CD14-positive monocyte (primary cell): ENCODE results near the gene UGT1A6. TPM values are rescaled to one million over a fixed set of nuclear protein-coding genes. Genes with fewer than 3 reads are reported as not detected.
"Not testable (repeated sequence)": the region's sequence is repeated elsewhere in the genome, so short reads cannot be mapped to it uniquely, and the experiment has no call there.

Experiments
- DNase-seq, 3 donors: peaks; one replicate each; pipeline ENCODE4 v3.0.0-alpha.2; 2011 to 2022
- H2AFZ ChIP-seq: 2 replicates; pipeline ENCODE4 v1.6.0; 2012; ENCODE audit warnings: mild to moderate bottlenecking, low read depth, low read length, inconsistent platforms; ENCODE audit not compliant: insufficient read depth, poor library complexity, severe bottlenecking
- H3K27ac ChIP-seq, 2 donors: 1 replicate in 1 of 2; 2 replicates in 1 of 2; pipeline ENCODE4 v1.5.1; 2012 to 2013; ENCODE audit warnings: low read length in 2 of 2, control low read depth in 1 of 2, inconsistent platforms in 1 of 2, low read depth in 1 of 2, mild to moderate bottlenecking in 1 of 2
- H3K27me3 ChIP-seq, 2 donors: one replicate each; pipeline versions ENCODE4 v1.6.0 to v1.6.1; 2011 to 2013; ENCODE audit warnings: low read length in 2 of 2; ENCODE audit not compliant: control insufficient read depth in 2 of 2, insufficient read depth in 2 of 2
- H3K36me3 ChIP-seq, 2 donors: replicated peaks in 1 of 2; 1 replicate in 1 of 2; 2 replicates in 1 of 2; pipeline versions ENCODE4 v1.5.1 to v1.6.1; 2012 to 2013; ENCODE audit warnings: low read length in 2 of 2, control low read depth in 1 of 2, inconsistent platforms in 1 of 2, mild to moderate bottlenecking in 1 of 2; ENCODE audit not compliant: insufficient read depth in 2 of 2, control insufficient read depth in 1 of 2
- H3K4me1 ChIP-seq, 2 donors: 1 replicate in 1 of 2; 2 replicates in 1 of 2; pipeline versions ENCODE4 v1.5.1 to v1.6.1; 2012 to 2013; ENCODE audit warnings: low read length in 2 of 2, control low read depth in 1 of 2, inconsistent platforms in 1 of 2, mild to moderate bottlenecking in 1 of 2, moderate library complexity in 1 of 2; ENCODE audit not compliant: insufficient read depth in 2 of 2, control insufficient read depth in 1 of 2
- H3K4me2 ChIP-seq: replicated peaks from 2 replicates; pipeline ENCODE3; 2012; ENCODE audit warnings: low read length, moderate library complexity, mild to moderate bottlenecking; ENCODE audit not compliant: poor library complexity, severe bottlenecking; ENCODE audit errors: extremely low read depth
- H3K4me3 ChIP-seq, 3 experiments: fragments of 200-600 bp in 1 of 3; sonication (generic) in 1 of 3; replicated peaks in 1 of 3; 1 replicate in 2 of 3; 2 replicates in 1 of 3; pipeline ENCODE4 v1.5.1; 2011 to 2013; ENCODE audit warnings: low read length in 3 of 3, mild to moderate bottlenecking in 3 of 3, control low read depth in 2 of 3, low read depth in 2 of 3, inconsistent platforms in 1 of 3, moderate library complexity in 1 of 3
- H3K79me2 ChIP-seq: 2 replicates; pipeline ENCODE4 v1.6.0; 2012; ENCODE audit warnings: mild to moderate bottlenecking, control low read depth, inconsistent platforms, low read length, moderate library complexity; ENCODE audit not compliant: insufficient read depth
- H3K9ac ChIP-seq: 2 replicates; pipeline ENCODE4 v1.6.0; 2017; ENCODE audit warnings: low read length, mild to moderate bottlenecking; ENCODE audit not compliant: insufficient read depth, poor library complexity, severe bottlenecking
- H3K9me3 ChIP-seq, 2 donors: replicated peaks in 1 of 2; 1 replicate in 1 of 2; 2 replicates in 1 of 2; pipeline versions ENCODE4 v1.5.1 to v1.6.1; 2012 to 2013; ENCODE audit warnings: low read length in 2 of 2, control low read depth in 1 of 2; ENCODE audit not compliant: control insufficient read depth in 1 of 2, insufficient read depth in 1 of 2
- H4K20me1 ChIP-seq: 2 replicates; pipeline ENCODE4 v1.6.0; 2012; ENCODE audit warnings: mild to moderate bottlenecking, low read length, control low read depth, moderate library complexity; ENCODE audit not compliant: insufficient read depth
- H3K27ac Mint-ChIP-seq, 7 donors: one replicate each; pipeline ENCODE4 v1.8.0; 2020; ENCODE audit warnings: mild to moderate bottlenecking in 7 of 7, mixed read lengths in 7 of 7, moderate library complexity in 6 of 7, inconsistent platforms in 2 of 7
- H3K27me3 Mint-ChIP-seq, 3 donors: one replicate each; pipeline ENCODE4 v1.8.0; 2021 to 2022; ENCODE audit warnings: low read depth in 3 of 3, mild to moderate bottlenecking in 3 of 3, mixed read lengths in 3 of 3, moderate library complexity in 3 of 3, inconsistent platforms in 1 of 3
- H3K36me3 Mint-ChIP-seq, 2 donors: one replicate each; pipeline ENCODE4 v1.8.0; 2020; ENCODE audit warnings: mixed read lengths in 2 of 2, inconsistent platforms in 1 of 2, mild to moderate bottlenecking in 1 of 2
- H3K4me1 Mint-ChIP-seq: one replicate; pipeline ENCODE4 v1.8.0; 2020; ENCODE audit warnings: mild to moderate bottlenecking, mixed read lengths
- H3K4me3 Mint-ChIP-seq, 2 donors: one replicate each; pipeline ENCODE4 v1.8.0; 2020; ENCODE audit warnings: mild to moderate bottlenecking in 2 of 2, mixed read lengths in 2 of 2, moderate library complexity in 1 of 2
- H3K9me3 Mint-ChIP-seq, 7 donors: one replicate each; pipeline ENCODE4 v1.8.0; 2020 to 2022; ENCODE audit warnings: mixed read lengths in 7 of 7, mild to moderate bottlenecking in 6 of 7, moderate library complexity in 6 of 7, inconsistent platforms in 2 of 7
- WGBS: methylation state at CpG from one replicate; pipeline ENCODE4 v1.1.5; 2013; ENCODE audit warnings: missing lambda C conversion rate; ENCODE audit not compliant: insufficient coverage; 5-methylcytosine and 5-hydroxymethylcytosine counted together
- intact Hi-C, 2 donors: fragments of 100-400 bp; cut with micrococcal nuclease; formaldehyde crosslinking; loops; one replicate each; pipeline versions ENCODE4 v1.15.0 to v1.15.1; 2023
- polyA minus RNA-seq: library from RNA; depleted of rRNA, polyadenylated mRNA; stranded (reverse); fragments of >200 nt; gene quantifications from 2 replicates; pipeline ENCODE4 v1.2.3, GENCODE V29; 2012
- polyA plus RNA-seq, 3 donors: library from polyadenylated mRNA; depleted of rRNA in 1 of 3; unstranded in 2 of 3; stranded (reverse) in 1 of 3; fragments of 300-500 nt in 2 of 3; fragments of >200 nt in 1 of 3; fragmentation: Illumina TruSeq in 2 of 3; gene quantifications; 1 replicate in 2 of 3; 2 replicates in 1 of 3; pipeline ENCODE4 v1.2.3, GENCODE V29; 2012 to 2021
- total RNA-seq, 12 experiments: library from RNA in 1 of 12; stranded (reverse) in 1 of 12; fragments of 120-200 nt in 1 of 12; gene quantifications; one replicate each; pipeline ENCODE4 v1.2.4 and lab custom pipeline; 2013 to 2026; ENCODE audit warnings: mixed read lengths in 6 of 12, inconsistent platforms in 1 of 12
- TF ChIP-seq, protein P1 (sequence below): fragments of 200-600 bp; IDR thresholded peaks from one replicate; pipeline ENCODE4 v1.8.0; 2022; ENCODE audit warnings: antibody characterized with exemption, mild to moderate bottlenecking

The UGT1A6 gene
- not detected for total RNA-seq (2013)
- polyA plus RNA-seq (not detected), polyA minus RNA-seq (not detected in 2 replicates), total RNA-seq (lab: John Stamatoyannopoulos, UW) (0 to 0.92 (median 0.06) reads per million in 11 experiments)

DNA sequence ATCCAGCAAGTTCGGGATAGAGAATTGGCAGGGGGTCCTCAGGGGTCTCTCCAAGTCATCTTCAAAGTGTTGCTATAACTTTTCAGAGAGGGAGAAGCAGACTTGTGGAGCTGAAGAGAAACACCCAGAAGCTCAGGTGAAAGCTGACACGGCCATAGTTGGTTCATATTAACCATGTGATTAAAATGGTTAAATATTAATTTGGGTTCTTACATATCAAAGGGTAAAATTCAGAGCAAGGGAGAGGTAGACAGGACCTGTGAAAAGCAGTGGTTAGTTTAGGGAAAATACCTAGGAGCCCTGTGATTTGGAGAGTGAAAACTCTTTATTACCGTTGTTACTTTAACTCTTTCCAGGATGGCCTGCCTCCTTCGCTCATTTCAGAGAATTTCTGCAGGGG is at the start of gene UGT1A6:
UGT1A6 (plus strand) TSS at position 243 of the 400 bp plus-strand sequence; CDS start at position 358, 115 bp downstream.
- peaks cover 0 to 2% (median 2%) of the 10 kb centered on the region in 3 donors for H3K27me3 Mint-ChIP-seq
- no peaks in the 10 kb centered on the region for H3K79me2 ChIP-seq

DNA sequence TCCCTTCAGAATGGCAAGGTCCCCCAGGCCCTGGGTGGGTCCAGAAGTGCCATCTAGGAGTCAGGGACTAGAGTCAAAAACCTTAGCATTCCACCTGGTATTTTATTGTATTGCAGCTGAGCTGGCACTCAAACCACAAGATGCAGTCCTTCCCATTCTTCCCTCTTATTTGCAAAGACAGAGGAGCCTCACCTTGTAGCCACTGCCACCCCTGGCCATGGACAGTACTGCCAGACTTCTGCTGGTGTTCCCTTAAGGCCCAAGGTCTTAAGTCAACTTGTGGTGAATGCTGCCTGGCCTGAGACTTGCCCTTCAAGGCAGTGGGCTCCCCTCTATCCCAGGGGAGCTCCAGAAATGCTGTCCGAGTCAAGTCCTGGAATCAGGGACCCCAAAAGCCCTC is 49.6 kb upstream of the UGT1A6 start:
- Histone ChIP-seq H4K20me1 (no peaks in the 10 kb centered on the region), H3K4me2 (no peak overlapping the region), H2AFZ (no peak overlapping the region), H3K27ac (no peak overlapping the region), H3K4me3 (no peak overlapping the region), H3K27me3 (no peaks in the 10 kb centered on the region), H3K9me3 (peaks cover 0 to 24% of the 10 kb centered on the region in 2 donors), H3K4me1 (no peaks in the 10 kb centered on the region), H3K79me2 (no peaks in the 10 kb centered on the region), H3K9ac (no peak overlapping the region), H3K36me3 (no peaks in the 10 kb centered on the region)
- Mint-ChIP-seq H3K4me1 (no peaks in the 10 kb centered on the region), H3K4me3 (no peak overlapping the region), H3K27ac (no peak overlapping the region), H3K36me3 (no peaks in the 10 kb centered on the region), H3K27me3 (peaks cover 0 to 5% (median 5%) of the 10 kb centered on the region in 3 donors), H3K9me3 (peaks cover 13 to 36% (median 24%) of the 10 kb centered on the region in 7 donors)
- intact Hi-C loops: no loop called here
- 88% methylated on average over 1 of the region's 1 CpG for WGBS
- DNase-seq: no peak
- TF ChIP-seq, protein P1, sequence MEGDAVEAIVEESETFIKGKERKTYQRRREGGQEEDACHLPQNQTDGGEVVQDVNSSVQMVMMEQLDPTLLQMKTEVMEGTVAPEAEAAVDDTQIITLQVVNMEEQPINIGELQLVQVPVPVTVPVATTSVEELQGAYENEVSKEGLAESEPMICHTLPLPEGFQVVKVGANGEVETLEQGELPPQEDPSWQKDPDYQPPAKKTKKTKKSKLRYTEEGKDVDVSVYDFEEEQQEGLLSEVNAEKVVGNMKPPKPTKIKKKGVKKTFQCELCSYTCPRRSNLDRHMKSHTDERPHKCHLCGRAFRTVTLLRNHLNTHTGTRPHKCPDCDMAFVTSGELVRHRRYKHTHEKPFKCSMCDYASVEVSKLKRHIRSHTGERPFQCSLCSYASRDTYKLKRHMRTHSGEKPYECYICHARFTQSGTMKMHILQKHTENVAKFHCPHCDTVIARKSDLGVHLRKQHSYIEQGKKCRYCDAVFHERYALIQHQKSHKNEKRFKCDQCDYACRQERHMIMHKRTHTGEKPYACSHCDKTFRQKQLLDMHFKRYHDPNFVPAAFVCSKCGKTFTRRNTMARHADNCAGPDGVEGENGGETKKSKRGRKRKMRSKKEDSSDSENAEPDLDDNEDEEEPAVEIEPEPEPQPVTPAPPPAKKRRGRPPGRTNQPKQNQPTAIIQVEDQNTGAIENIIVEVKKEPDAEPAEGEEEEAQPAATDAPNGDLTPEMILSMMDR: no peak

More for the DNA sequence above, at the start of gene UGT1A6:
- Histone ChIP-seq H3K4me1 (no peaks in the 10 kb centered on the region), H3K36me3 (no peaks in the 10 kb centered on the region), H3K9ac (no peak within 1 kb of the TSS), H3K27ac (no peak within 1 kb of the TSS), H3K27me3 (no peaks in the 10 kb centered on the region), H3K4me2 (no peak within 1 kb of the TSS), H3K9me3 (no peaks in the 10 kb centered on the region), H4K20me1 (no peaks in the 10 kb centered on the region), H2AFZ (no peak within 1 kb of the TSS), H3K4me3 (no peak within 1 kb of the TSS)
- peaks cover 0 to 6% (median 1%) of the 10 kb centered on the region in 7 donors for H3K9me3 Mint-ChIP-seq
- TF ChIP-seq, protein P1: no peak
- H3K36me3 Mint-ChIP-seq: no peaks in the 10 kb centered on the region
- intact Hi-C loops: no loop called here
- no peaks in the 10 kb centered on the region for H3K4me1 Mint-ChIP-seq
- no peak within 1 kb of the TSS for H3K4me3 Mint-ChIP-seq
- no peak for DNase-seq
- no peak within 1 kb of the TSS for H3K27ac Mint-ChIP-seq
- WGBS: 96% methylated on average over 2 of the region's 4 CpGs

DNA sequence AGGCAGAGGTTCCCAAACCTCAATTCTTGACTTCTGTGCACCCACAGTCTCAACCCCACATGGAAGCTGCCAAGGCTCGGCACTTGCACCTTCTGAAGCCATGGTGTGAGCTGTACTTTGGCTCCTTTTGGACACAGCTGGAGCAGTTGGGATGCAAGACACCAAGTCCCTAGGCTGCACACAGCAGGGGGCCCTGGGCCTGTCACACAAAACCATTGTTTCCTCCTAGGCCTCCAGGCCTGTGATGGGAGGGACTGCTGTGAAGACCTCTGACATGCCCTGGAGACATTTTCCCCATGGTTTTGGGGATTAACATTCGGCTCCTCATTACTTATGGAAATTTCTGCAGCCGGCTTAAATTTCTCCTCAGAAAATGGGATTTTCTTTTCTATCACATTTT is 46.7 kb upstream of the UGT1A6 start:
- H3K79me2 ChIP-seq, H3K4me3 ChIP-seq, DNase-seq, H3K4me1 Mint-ChIP-seq, H3K36me3 Mint-ChIP-seq, H3K9ac ChIP-seq, H4K20me1 ChIP-seq, H2AFZ ChIP-seq, H3K36me3 ChIP-seq, intact Hi-C loops, H3K27ac ChIP-seq, H3K27me3 Mint-ChIP-seq, H3K4me2 ChIP-seq, H3K27me3 ChIP-seq, H3K27ac Mint-ChIP-seq, H3K4me3 Mint-ChIP-seq, H3K4me1 ChIP-seq: not testable (repeated sequence)
- peaks cover 12 to 38% (median 25%) of the 10 kb centered on the region in 7 donors for H3K9me3 Mint-ChIP-seq
- WGBS: no CpG with 5 or more reads among the region's 3 CpGs
- H3K9me3 ChIP-seq: peaks cover 0 to 24% of the 10 kb centered on the region in 2 donors
